SU-DHL-6 (cell line): ENCODE measurements around the gene POU4F3.

Source experiments
- EZH2phosphoT487 ChIP-seq: fragments of 200-600 bp; sonication (generic), shearing (Covaris generic); conservative IDR thresholded peaks from 2 replicates; pipeline ENCODE4 v1.6.1; 2018; ENCODE audit warnings: mild to moderate bottlenecking, antibody characterized with exemption, low read length, moderate library complexity, mixed read lengths
- TF ChIP-seq, protein P1 (sequence below): fragments of 200-600 bp; sonication (generic); IDR thresholded peaks from one replicate; pipeline ENCODE4 v1.5.1; 2017; ENCODE audit warnings: antibody characterized with exemption, mild to moderate bottlenecking, low read length, moderate library complexity; ENCODE audit not compliant: insufficient read depth, poor library complexity, severe bottlenecking

- TF ChIP-seq, protein P1, sequence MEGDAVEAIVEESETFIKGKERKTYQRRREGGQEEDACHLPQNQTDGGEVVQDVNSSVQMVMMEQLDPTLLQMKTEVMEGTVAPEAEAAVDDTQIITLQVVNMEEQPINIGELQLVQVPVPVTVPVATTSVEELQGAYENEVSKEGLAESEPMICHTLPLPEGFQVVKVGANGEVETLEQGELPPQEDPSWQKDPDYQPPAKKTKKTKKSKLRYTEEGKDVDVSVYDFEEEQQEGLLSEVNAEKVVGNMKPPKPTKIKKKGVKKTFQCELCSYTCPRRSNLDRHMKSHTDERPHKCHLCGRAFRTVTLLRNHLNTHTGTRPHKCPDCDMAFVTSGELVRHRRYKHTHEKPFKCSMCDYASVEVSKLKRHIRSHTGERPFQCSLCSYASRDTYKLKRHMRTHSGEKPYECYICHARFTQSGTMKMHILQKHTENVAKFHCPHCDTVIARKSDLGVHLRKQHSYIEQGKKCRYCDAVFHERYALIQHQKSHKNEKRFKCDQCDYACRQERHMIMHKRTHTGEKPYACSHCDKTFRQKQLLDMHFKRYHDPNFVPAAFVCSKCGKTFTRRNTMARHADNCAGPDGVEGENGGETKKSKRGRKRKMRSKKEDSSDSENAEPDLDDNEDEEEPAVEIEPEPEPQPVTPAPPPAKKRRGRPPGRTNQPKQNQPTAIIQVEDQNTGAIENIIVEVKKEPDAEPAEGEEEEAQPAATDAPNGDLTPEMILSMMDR, result no peak
- TF ChIP-seq EZH2phosphoT487, result no peak
These were observed 5.8 kb downstream of the POU4F3 start for GRCh38 chr5:146344155-146345118.
